Renal cortex interstitium (tissue), 15 donors: ENCODE measurements around the gene RTKN. TPM values are rescaled to one million over a fixed set of nuclear protein-coding genes. Genes with fewer than 3 reads are reported as not detected.
"Not testable (repeated sequence)": the region's sequence is repeated elsewhere in the genome, so short reads cannot be mapped to it uniquely, and the experiment has no call there.

ENCODE experiments used
- DNase-seq, 11 donors: peaks; one replicate each; pipeline ENCODE4 v3.0.0-alpha.2; 2013; ENCODE audit warnings: low read depth in 9 of 11, low spot score in 4 of 11; ENCODE audit errors: extremely low read depth in 1 of 11
- long read RNA-seq, 16 experiments: transcript quantifications; one replicate each; lab custom pipeline, GENCODE V29; 2026
- polyA plus RNA-seq, 3 donors: library from polyadenylated mRNA; unstranded; fragments of 120-200 nt; gene quantifications; one replicate each; pipeline ENCODE4 v1.2.1, GENCODE V29; 2013; ENCODE audit not compliant: insufficient read length in 3 of 3

RTKN gene
- 10 to 100 TPM; 58.0 to 89.3 (median 73.4) TPM for polyA plus RNA-seq
- long read RNA-seq, donor 1, partial matches to known transcripts, result 0 of 5 reads
- long read RNA-seq, donor 1, other reads (novel, unspliced or antisense), result 0 of 5 reads
- long read RNA-seq, donor 2, transcript RTKN-210 (3 exons, 853 nt), result major isoform, 6 of 14 reads
- long read RNA-seq, donor 2, transcript RTKN-202 (12 exons, 2,142 nt), result major isoform, 6 of 14 reads
- long read RNA-seq, donor 2, partial matches to known transcripts, result 0 of 14 reads
- long read RNA-seq, donor 2, other reads (novel, unspliced or antisense), result 0 of 14 reads
- long read RNA-seq, donor 3, transcript RTKN-202 (12 exons, 2,142 nt), result major isoform, 8 of 24 reads
- long read RNA-seq, donor 3, transcript RTKN-210 (3 exons, 853 nt), result minor isoform, 5 of 24 reads
- long read RNA-seq, donor 3, partial matches to known transcripts, result 7 of 24 reads
- long read RNA-seq, donor 3, other reads (novel, unspliced or antisense), result 0 of 24 reads
- long read RNA-seq, donor 4, partial matches to known transcripts, result 8 of 15 reads
- long read RNA-seq, donor 4, other reads (novel, unspliced or antisense), result 0 of 15 reads
- long read RNA-seq, donor 5, result 0 reads
- long read RNA-seq, donor 6, partial matches to known transcripts, result 0 of 8 reads
- long read RNA-seq, donor 6, other reads (novel, unspliced or antisense), result 0 of 8 reads
- long read RNA-seq, donor 7, transcript RTKN-202 (12 exons, 2,142 nt), result major isoform, 9 of 24 reads
- long read RNA-seq, donor 7, partial matches to known transcripts, result 7 of 24 reads
- long read RNA-seq, donor 7, other reads (novel, unspliced or antisense), result 0 of 24 reads
- long read RNA-seq, donor 8, transcript RTKN-202 (12 exons, 2,142 nt), result major isoform, 9 of 65 reads
- long read RNA-seq, donor 8, partial matches to known transcripts, result 46 of 65 reads
- long read RNA-seq, donor 8, other reads (novel, unspliced or antisense), result 0 of 65 reads
- long read RNA-seq, donor 9, partial matches to known transcripts, result 5 of 17 reads
- long read RNA-seq, donor 9, other reads (novel, unspliced or antisense), result 0 of 17 reads
- long read RNA-seq, donor 10, transcript RTKN-210 (3 exons, 853 nt), result major isoform, 7 of 18 reads
- long read RNA-seq, donor 10, partial matches to known transcripts, result 7 of 18 reads
- long read RNA-seq, donor 10, other reads (novel, unspliced or antisense), result 0 of 18 reads
- long read RNA-seq, donor 11, transcript RTKN-202 (12 exons, 2,142 nt), result major isoform, 7 of 35 reads
- long read RNA-seq, donor 11, partial matches to known transcripts, result 23 of 35 reads
- long read RNA-seq, donor 11, other reads (novel, unspliced or antisense), result 0 of 35 reads
- long read RNA-seq, donor 12, partial matches to known transcripts, result 0 of 8 reads
- long read RNA-seq, donor 12, other reads (novel, unspliced or antisense), result 0 of 8 reads
- long read RNA-seq, donor 13, transcript RTKN-202 (12 exons, 2,142 nt), result major isoform, 8 of 26 reads
- long read RNA-seq, donor 13, partial matches to known transcripts, result 5 of 26 reads
- long read RNA-seq, donor 13, other reads (novel, unspliced or antisense), result 0 of 26 reads
- long read RNA-seq, donor 14, partial matches to known transcripts, result 0 of 10 reads
- long read RNA-seq, donor 14, other reads (novel, unspliced or antisense), result 0 of 10 reads
- long read RNA-seq, donor 15, partial matches to known transcripts, result 11 of 16 reads
- long read RNA-seq, donor 15, other reads (novel, unspliced or antisense), result 0 of 16 reads
- long read RNA-seq, donor 16, transcript RTKN-210 (3 exons, 853 nt), result minor isoform, 6 of 77 reads
- long read RNA-seq, donor 16, transcript RTKN-202 (12 exons, 2,142 nt), result major isoform, 15 of 77 reads
- long read RNA-seq, donor 16, partial matches to known transcripts, result 40 of 77 reads
- long read RNA-seq, donor 16, other reads (novel, unspliced or antisense), result 0 of 77 reads

- DNase-seq, result peak in 2 of 11 donors; percentile 47 to 67
These were observed at the start of gene RTKN for GRCh38 chr2:74441690-74442482. RTKN (minus strand) TSS chr2:74441937; CDS start chr2:74441816, 121 bp downstream.

GRCh38 chr2:74489906-74490305, 48.2 kb upstream of the RTKN start:
- no peak for DNase-seq

GRCh38 chr2:74488643-74489481, 47.1 kb upstream of the RTKN start:
- no peak for DNase-seq

- DNase-seq, result no peak
These were observed 44.4 kb upstream of the RTKN start for GRCh38 chr2:74486141-74486540.

- DNase-seq, result not testable (repeated sequence)
These were observed 42.0 kb upstream of the RTKN start for GRCh38 chr2:74483675-74484164.

- peak; percentile 89 to 97 (median 94) for DNase-seq
These were observed 41.3 kb upstream of the RTKN start, which contains the start of the genes CCDC142 and TTC31 for GRCh38 chr2:74482801-74483674. CCDC142 (minus strand) TSS chr2:74482998; CDS start chr2:74482837, 161 bp downstream. TTC31 (plus strand) TSS chr2:74483081; CDS start chr2:74483096, 15 bp downstream.

- no peak for DNase-seq
These were observed 40.4 kb upstream of the RTKN start for GRCh38 chr2:74481961-74482800.

- no peak for DNase-seq
These were observed 39.7 kb upstream of the RTKN start for GRCh38 chr2:74481431-74481830.

GRCh38 chr2:74474899-74475298, 33.2 kb upstream of the RTKN start:
- no peak for DNase-seq

- DNase-seq, result no peak
These were observed 32.7 kb upstream of the RTKN start for GRCh38 chr2:74474481-74474880.

- no peak for DNase-seq
These were observed 31.2 kb upstream of the RTKN start for GRCh38 chr2:74472945-74473258.

- peak; percentile 88 to 95 (median 94) for DNase-seq
These were observed 30.6 kb upstream of the RTKN start, which contains the start of gene MRPL53 for GRCh38 chr2:74472086-74472944. MRPL53 (minus strand) TSS chr2:74472680; CDS start chr2:74472660, 20 bp downstream.
